Transverse colon (tissue), 4 donors: Measurements from ENCODE around the gene NFASC. TPM values are rescaled to one million over a fixed set of nuclear protein-coding genes. Genes with fewer than 3 reads are reported as not detected.

ENCODE experiments used
- DNase-seq: peaks from one replicate; pipeline ENCODE4 v3.0.0-alpha.2; 2019
- H3K27ac ChIP-seq, 4 donors: fragments of 200-600 bp; sonication (generic); 2 replicates each; pipeline ENCODE4 v1.5.1; 2016 to 2018; ENCODE audit warnings: inconsistent platforms in 4 of 4
- H3K27me3 ChIP-seq: fragments of 200-600 bp; sonication (generic); 2 replicates; pipeline ENCODE4 v1.5.1; 2017; ENCODE audit warnings: inconsistent platforms
- H3K36me3 ChIP-seq, 4 donors: fragments of 200-600 bp; sonication (generic); 2 replicates each; pipeline ENCODE4 v1.5.1; 2017 to 2019; ENCODE audit warnings: inconsistent platforms in 4 of 4
- H3K4me1 ChIP-seq, 4 donors: fragments of 200-600 bp; sonication (generic); 2 replicates each; pipeline ENCODE4 v1.5.1; 2017 to 2020; ENCODE audit warnings: inconsistent platforms in 4 of 4
- H3K4me3 ChIP-seq, 4 donors: fragments of 200-600 bp; sonication (generic); 1 replicate in 1 of 4; 2 replicates in 3 of 4; pipeline versions ENCODE4 v1.5.1 to v1.6.1; 2017 to 2019; ENCODE audit warnings: inconsistent platforms in 4 of 4
- H3K9me3 ChIP-seq, 2 donors: fragments of 200-600 bp; sonication (generic); 2 replicates each; pipeline ENCODE4 v1.5.1; 2017 to 2019; ENCODE audit warnings: inconsistent platforms in 2 of 2
- EP300 ChIP-seq: sonication (generic); formaldehyde crosslinking; IDR thresholded peaks from one replicate; pipeline ENCODE4 v1.6.1; 2017; ENCODE audit warnings: antibody characterized with exemption, low read depth
- POLR2A ChIP-seq: fragments of 450-650 bp; IDR thresholded peaks from one replicate; pipeline ENCODE4 v1.6.1; 2016; ENCODE audit warnings: antibody characterized with exemption, mild to moderate bottlenecking, moderate library complexity
- POLR2AphosphoS5 ChIP-seq, 3 donors: sonication (generic); formaldehyde crosslinking; IDR thresholded peaks; one replicate each; pipeline ENCODE4 v1.6.1; 2016; ENCODE audit warnings: antibody characterized with exemption in 3 of 3
- WGBS, 2 donors: methylation state at CpG; one replicate each; pipeline ENCODE4 v1.1.5; 2018; ENCODE audit warnings: low coverage in 1 of 2; 5-methylcytosine and 5-hydroxymethylcytosine counted together
- in situ Hi-C, 4 donors: fragments of 200-750 bp; cut with MboI; loops; one replicate each; pipeline versions ENCODE4 v1.15.0 to v1.15.1; 2017; ENCODE audit warnings: low sequenced_read_pairs in 3 of 4, low pct_ligation_motif_present in 1 of 4, low pct_unique_long_range_greater_than_20kb in 1 of 4
- intact Hi-C: fragments of 100-400 bp; cut with DNase I; formaldehyde crosslinking; loops from one replicate; pipeline ENCODE4 v1.15.1; 2023; ENCODE audit warnings: low total_unique reads
- total RNA-seq, 4 donors: library from RNA; depleted of rRNA; stranded (reverse); fragments of >200 nt; gene quantifications; one replicate each; pipeline ENCODE4 v1.1.0, GENCODE V29; 2016
- TF ChIP-seq, protein P1 (sequence below), 5 experiments: fragments of 200-600 bp in 3 of 5; fragments of 450-650 bp in 2 of 5; sonication (generic) in 3 of 5; IDR thresholded peaks; 1 replicate in 2 of 5; 2 replicates in 3 of 5; pipeline ENCODE4 v1.5.1; 2016 to 2017; ENCODE audit warnings: antibody characterized with exemption in 5 of 5, inconsistent platforms in 3 of 5, mild to moderate bottlenecking in 2 of 5, moderate library complexity in 1 of 5

Gene NFASC
- total RNA-seq, 4 donors from 2014 or later = 11.3 to 48.8 (median 13.4) TPM

DNA sequence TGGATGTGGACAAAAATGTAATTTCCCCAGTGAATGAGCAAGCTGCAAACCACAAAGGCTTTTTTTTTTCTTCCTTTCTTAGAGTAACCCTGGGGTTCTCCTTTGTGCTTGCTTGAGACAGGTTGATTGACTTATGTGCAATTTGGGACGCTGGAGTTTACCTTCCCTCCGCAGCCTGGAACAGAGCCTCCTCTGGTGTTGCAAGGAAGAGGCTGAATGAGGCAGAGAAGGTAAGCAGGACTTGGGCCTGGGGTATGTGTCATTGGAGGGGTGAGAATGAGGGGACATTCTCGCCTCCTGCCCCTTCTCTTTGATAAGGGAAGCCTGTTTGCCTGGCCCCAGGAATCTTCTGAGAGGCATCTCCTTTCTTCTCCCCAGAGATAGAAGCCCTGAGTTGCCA lies 49.8 kb downstream of the NFASC start:
- intact Hi-C loops (no loop called here), in situ Hi-C loops (no loop called here)
- DNase-seq = no peak
- H3K27me3 ChIP-seq = no peaks in the 10 kb centered on the region
- H3K4me3 ChIP-seq = no peak overlapping the region
- H3K4me1 ChIP-seq = peaks cover 0 to 35% (median 12%) of the 10 kb centered on the region in 4 donors
- WGBS, 2 donors = 40% methylated on average over 3 of the region's 3 CpGs; no CpG with 5 or more reads in 1 of the 2 donors
- H3K9me3 ChIP-seq = no peaks in the 10 kb centered on the region
- H3K36me3 ChIP-seq = no peaks in the 10 kb centered on the region
- H3K27ac ChIP-seq = peak overlapping the region in 1 of 4 donors; percentile 47
- TF ChIP-seq POLR2A (no peak), EP300 (no peak)
- TF ChIP-seq, protein P1, sequence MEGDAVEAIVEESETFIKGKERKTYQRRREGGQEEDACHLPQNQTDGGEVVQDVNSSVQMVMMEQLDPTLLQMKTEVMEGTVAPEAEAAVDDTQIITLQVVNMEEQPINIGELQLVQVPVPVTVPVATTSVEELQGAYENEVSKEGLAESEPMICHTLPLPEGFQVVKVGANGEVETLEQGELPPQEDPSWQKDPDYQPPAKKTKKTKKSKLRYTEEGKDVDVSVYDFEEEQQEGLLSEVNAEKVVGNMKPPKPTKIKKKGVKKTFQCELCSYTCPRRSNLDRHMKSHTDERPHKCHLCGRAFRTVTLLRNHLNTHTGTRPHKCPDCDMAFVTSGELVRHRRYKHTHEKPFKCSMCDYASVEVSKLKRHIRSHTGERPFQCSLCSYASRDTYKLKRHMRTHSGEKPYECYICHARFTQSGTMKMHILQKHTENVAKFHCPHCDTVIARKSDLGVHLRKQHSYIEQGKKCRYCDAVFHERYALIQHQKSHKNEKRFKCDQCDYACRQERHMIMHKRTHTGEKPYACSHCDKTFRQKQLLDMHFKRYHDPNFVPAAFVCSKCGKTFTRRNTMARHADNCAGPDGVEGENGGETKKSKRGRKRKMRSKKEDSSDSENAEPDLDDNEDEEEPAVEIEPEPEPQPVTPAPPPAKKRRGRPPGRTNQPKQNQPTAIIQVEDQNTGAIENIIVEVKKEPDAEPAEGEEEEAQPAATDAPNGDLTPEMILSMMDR (IDR thresholded peaks at IDR 0.05) = no peak

DNA sequence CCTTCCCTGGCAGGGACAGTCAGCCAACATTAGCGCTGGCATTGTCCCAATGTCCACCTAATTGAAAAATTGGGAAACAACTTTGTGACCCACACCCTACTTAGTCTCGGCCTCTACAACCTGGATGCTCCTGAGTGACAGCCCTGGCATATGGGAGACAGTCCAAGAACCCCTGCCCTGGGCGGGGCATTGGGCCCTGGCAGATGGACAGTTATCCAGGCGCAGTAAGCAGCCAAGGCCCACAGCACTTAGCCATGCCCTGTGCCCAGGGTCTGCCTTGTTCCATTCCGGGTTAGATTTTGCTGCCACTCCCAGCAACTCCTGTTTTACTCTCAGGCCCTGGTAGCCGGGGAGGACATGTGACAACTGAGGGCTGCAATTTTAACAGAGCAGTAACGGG lies 50.3 kb downstream of the NFASC start:
- TF ChIP-seq EP300 (no peak), POLR2A (no peak), POLR2AphosphoS5 (IDR thresholded peaks at IDR 0.05) (no peak)
- TF ChIP-seq, protein P1 (IDR thresholded peaks at IDR 0.05) = no peak
- no peaks in the 10 kb centered on the region for H3K9me3 ChIP-seq
- H3K27ac ChIP-seq = peak overlapping the region in 1 of 4 donors; percentile 47
- no peaks in the 10 kb centered on the region for H3K27me3 ChIP-seq
- no peaks in the 10 kb centered on the region for H3K36me3 ChIP-seq
- no peak overlapping the region for H3K4me3 ChIP-seq
- intact Hi-C loops = no loop called here
- WGBS, 2 donors = 46% methylated on average over 7 of the region's 7 CpGs; no CpG with 5 or more reads in 1 of the 2 donors
- peak; percentile 14 for DNase-seq
- peaks cover 0 to 30% (median 10%) of the 10 kb centered on the region in 4 donors for H3K4me1 ChIP-seq
- in situ Hi-C loops = no loop called here

DNA sequence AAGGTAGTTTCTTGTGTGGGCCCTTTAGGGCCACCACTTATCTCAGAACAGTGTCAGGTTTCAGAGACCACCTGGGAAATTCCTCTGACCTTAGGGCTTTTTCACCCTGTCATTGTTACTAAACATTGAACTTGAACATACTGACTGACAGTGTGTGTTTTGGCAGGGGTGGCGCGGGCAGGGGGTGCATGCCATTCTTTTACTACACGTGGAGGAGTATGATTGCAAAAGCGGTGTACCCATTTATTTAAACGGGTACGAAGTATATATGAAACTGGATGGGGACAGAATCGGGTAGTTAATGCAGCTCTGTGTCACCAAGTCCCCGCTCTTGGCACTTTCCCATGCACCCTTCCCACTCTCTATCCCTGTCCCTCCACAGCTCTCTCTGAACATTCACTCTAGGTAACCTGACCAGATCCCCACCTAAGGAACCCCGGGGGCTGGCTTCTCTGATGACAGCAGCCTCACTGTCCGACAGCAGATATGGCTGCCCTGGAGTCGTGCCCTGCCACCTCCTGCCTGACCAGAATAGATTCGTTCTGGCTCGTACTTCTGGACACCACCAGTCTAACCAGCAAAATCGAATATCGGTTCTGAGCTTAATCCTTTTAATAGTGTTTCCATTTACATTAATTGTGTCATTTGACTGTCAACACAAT lies 51.3 kb downstream of the NFASC start:
- H3K27me3 ChIP-seq = no peaks in the 10 kb centered on the region
- intact Hi-C loops = no loop called here
- H3K4me1 ChIP-seq = peaks cover 0 to 30% (median 8%) of the 10 kb centered on the region in 4 donors
- no peaks in the 10 kb centered on the region for H3K9me3 ChIP-seq
- TF ChIP-seq EP300 (no peak), POLR2A (no peak), POLR2AphosphoS5 (IDR thresholded peaks at IDR 0.05) (no peak)
- TF ChIP-seq, protein P1 (IDR thresholded peaks at IDR 0.05) = no peak
- in situ Hi-C loops = no loop called here
- WGBS, 2 donors = 86% methylated on average over 8 to 15 of the region's 15 CpGs
- no peak for DNase-seq
- H3K4me3 ChIP-seq = no peak overlapping the region
- no peak overlapping the region for H3K27ac ChIP-seq
- no peaks in the 10 kb centered on the region for H3K36me3 ChIP-seq

DNA sequence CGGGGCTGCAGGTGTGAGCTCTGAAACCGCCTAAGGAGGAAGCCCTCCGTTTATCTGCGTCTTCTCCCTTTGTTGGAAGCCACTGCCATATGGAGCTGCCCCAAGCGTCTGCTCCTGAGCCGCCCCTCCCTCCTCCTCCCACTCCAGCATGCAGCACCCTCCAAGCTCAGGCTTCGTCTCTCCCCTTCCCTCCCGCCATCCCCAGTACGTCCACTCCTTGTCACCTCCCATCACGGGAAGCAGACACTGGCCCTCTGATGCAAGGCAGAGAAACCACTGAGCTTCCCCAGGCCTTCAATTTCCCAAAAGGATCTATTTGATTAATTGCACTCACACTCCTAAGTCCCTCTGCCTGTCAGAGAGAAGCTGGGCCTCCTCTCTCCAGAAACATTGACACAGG lies 52.5 kb downstream of the NFASC start:
- no peak for DNase-seq
- H3K27ac ChIP-seq = no peak overlapping the region
- no peak overlapping the region for H3K4me3 ChIP-seq
- intact Hi-C loops (no loop called here), in situ Hi-C loops (no loop called here)
- H3K9me3 ChIP-seq = no peaks in the 10 kb centered on the region
- no peaks in the 10 kb centered on the region for H3K36me3 ChIP-seq
- no peak for TF ChIP-seq POLR2AphosphoS5 (IDR thresholded peaks at IDR 0.05)
- no peak for TF ChIP-seq POLR2A
- TF ChIP-seq EP300 = no peak
- TF ChIP-seq, protein P1 (IDR thresholded peaks at IDR 0.05) = no peak
- 84% methylated on average over 10 of the region's 10 CpGs; no CpG with 5 or more reads in 1 of the 2 donors for WGBS, 2 donors
- peaks cover 0 to 30% (median 7%) of the 10 kb centered on the region in 4 donors for H3K4me1 ChIP-seq
- no peaks in the 10 kb centered on the region for H3K27me3 ChIP-seq
